WI38 (cell line): Measurements from ENCODE around the gene STYXL1.

Source experiments
- H3K4me3 ChIP-seq: 2 replicates; pipeline ENCODE4 v1.5.1; 2011; ENCODE audit warnings: low read depth, mild to moderate bottlenecking, control low read depth, low read length
- CTCF ChIP-seq: IDR thresholded peaks from 2 replicates; pipeline ENCODE4 v1.5.1; 2012; ENCODE audit warnings: low read depth, mild to moderate bottlenecking, control low read depth, low read length

The STYXL1 gene

GRCh38 chr7:75953931-75954330 is 93.9 kb downstream of the STYXL1 start:
- H3K4me3 ChIP-seq, result no peak overlapping the region
- TF ChIP-seq CTCF, result no peak

GRCh38 chr7:75953431-75953830 is 94.4 kb downstream of the STYXL1 start:
- TF ChIP-seq CTCF, result no peak
- H3K4me3 ChIP-seq, result no peak overlapping the region

GRCh38 chr7:75951506-75951905 is 96.3 kb downstream of the STYXL1 start:
- no peak for TF ChIP-seq CTCF
- H3K4me3 ChIP-seq, result no peak overlapping the region

- no peak overlapping the region for H3K4me3 ChIP-seq
- TF ChIP-seq CTCF, result no peak
Observed at GRCh38 chr7:75950111-75950681, 97.6 kb downstream of the STYXL1 start.

- H3K4me3 ChIP-seq, result no peak overlapping the region
- TF ChIP-seq CTCF, result no peak
Observed at GRCh38 chr7:75948179-75948578, 99.6 kb downstream of the STYXL1 start.
